ENCODE results near the gene TMED1. TPM values are rescaled to one million over a fixed set of nuclear protein-coding genes. Genes with fewer than 3 reads are reported as not detected.

TMED1 gene
- total and polyA plus RNA-seq, 2 of the 13 experiments (the other 11 are each of a cell fraction or from before 2014, with no cell fraction given): 48.3 to 51.8 TPM

DNA sequence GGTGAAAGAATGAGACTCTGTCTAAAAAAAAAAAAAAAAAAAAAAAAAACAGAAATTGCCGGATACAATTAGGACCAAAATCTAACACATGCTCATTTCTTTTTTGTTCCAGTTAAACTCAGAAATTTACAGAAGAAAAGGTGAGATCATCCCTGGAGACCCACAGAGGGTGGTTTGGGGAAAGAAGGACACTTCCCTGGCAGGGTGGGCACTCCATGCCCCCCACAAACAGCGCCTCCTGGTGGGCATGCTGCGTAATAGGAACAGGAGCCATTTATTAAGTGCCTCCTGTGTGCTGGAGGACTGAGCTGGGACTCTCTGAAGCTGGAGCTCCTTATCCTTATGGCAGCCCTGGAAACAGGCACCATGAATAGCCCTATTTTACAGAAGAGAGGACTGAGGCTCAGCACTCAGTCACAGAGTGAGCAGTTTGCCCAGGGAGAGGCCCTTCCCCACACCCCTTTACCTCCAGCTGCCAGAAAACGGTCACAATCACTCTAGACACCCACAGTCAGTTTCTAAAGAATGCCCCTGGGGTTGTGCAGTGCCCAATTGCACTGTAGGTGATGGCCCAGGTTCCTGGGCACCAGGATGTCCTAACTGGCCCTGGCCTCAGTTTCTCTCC lies 22.3 kb upstream of the TMED1 start (continued):
- TF ChIP-seq, protein P1, sequence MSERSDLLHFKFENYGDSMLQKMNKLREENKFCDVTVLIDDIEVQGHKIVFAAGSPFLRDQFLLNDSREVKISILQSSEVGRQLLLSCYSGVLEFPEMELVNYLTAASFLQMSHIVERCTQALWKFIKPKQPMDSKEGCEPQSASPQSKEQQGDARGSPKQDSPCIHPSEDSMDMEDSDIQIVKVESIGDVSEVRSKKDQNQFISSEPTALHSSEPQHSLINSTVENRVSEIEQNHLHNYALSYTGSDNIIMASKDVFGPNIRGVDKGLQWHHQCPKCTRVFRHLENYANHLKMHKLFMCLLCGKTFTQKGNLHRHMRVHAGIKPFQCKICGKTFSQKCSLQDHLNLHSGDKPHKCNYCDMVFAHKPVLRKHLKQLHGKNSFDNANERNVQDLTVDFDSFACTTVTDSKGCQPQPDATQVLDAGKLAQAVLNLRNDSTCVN (CRISPR knock-in tag; IDR thresholded peaks at IDR 0.05; ENCODE audit: borderline replicate concordance): no peak
- TF ChIP-seq, protein P2, sequence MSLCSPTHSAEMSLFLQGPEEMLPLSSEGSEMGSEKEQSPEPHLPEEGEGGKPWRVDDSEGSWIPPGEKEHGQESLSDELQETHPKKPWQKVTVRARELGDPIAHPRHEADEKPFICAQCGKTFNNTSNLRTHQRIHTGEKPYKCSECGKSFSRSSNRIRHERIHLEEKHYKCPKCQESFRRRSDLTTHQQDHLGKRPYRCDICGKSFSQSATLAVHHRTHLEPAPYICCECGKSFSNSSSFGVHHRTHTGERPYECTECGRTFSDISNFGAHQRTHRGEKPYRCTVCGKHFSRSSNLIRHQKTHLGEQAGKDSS (CRISPR knock-in tag; IDR thresholded peaks at IDR 0.05; ENCODE audit: borderline replicate concordance, low read depth): no peak
- TF ChIP-seq XRCC5 (optimal IDR thresholded peaks at IDR 0.05; ENCODE audit: low read length): peak; percentile 33
- peak; percentile 35 for TF ChIP-seq YY1 (IDR thresholded peaks at IDR 0.05; ENCODE audit: insufficient read depth, insufficient replicate concordance, low read depth, low read length)
- TF ChIP-seq ZNF256 (CRISPR knock-in tag; conservative IDR thresholded peaks at IDR 0.05): no peak
- TF ChIP-seq MTF1 (CRISPR knock-in tag; IDR thresholded peaks at IDR 0.05): no peak
- TF ChIP-seq ZNF24 (IDR thresholded peaks at IDR 0.05): no peak
- TF ChIP-seq SMC3 (IDR thresholded peaks at IDR 0.05; ENCODE audit: low read length): peak; percentile 30
- TF ChIP-seq, protein P3, sequence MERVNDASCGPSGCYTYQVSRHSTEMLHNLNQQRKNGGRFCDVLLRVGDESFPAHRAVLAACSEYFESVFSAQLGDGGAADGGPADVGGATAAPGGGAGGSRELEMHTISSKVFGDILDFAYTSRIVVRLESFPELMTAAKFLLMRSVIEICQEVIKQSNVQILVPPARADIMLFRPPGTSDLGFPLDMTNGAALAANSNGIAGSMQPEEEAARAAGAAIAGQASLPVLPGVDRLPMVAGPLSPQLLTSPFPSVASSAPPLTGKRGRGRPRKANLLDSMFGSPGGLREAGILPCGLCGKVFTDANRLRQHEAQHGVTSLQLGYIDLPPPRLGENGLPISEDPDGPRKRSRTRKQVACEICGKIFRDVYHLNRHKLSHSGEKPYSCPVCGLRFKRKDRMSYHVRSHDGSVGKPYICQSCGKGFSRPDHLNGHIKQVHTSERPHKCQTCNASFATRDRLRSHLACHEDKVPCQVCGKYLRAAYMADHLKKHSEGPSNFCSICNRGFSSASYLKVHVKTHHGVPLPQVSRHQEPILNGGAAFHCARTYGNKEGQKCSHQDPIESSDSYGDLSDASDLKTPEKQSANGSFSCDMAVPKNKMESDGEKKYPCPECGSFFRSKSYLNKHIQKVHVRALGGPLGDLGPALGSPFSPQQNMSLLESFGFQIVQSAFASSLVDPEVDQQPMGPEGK (CRISPR knock-in tag; IDR thresholded peaks at IDR 0.05): peak; percentile 80
